HuH-7 (cell line): ENCODE data around the gene FKBP15.
"Not testable (repeated sequence)": the region's sequence is repeated elsewhere in the genome, so short reads cannot be mapped to it uniquely, and the experiment has no call there.

Experiments
- DNase-seq: peaks from one replicate; pipeline ENCODE4 v3.0.0; 2011; ENCODE audit warnings: low spot score

FKBP15 gene

GRCh38 chr9:113143432-113144227, 77.4 kb downstream of the FKBP15 start:
- no peak for DNase-seq

GRCh38 chr9:113140896-113141295, 80.2 kb downstream of the FKBP15 start:
- DNase-seq = not testable (repeated sequence)

GRCh38 chr9:113139953-113140352, 81.1 kb downstream of the FKBP15 start:
- DNase-seq = no peak

- no peak for DNase-seq
These were observed 81.8 kb downstream of the FKBP15 start for GRCh38 chr9:113139225-113139829.

GRCh38 chr9:113138760-113139159, 82.3 kb downstream of the FKBP15 start:
- no peak for DNase-seq

- no peak for DNase-seq
These were observed 83.6 kb downstream of the FKBP15 start for GRCh38 chr9:113137196-113138168.

- DNase-seq = no peak
These were observed 89.4 kb downstream of the FKBP15 start for GRCh38 chr9:113131689-113132151.

GRCh38 chr9:113129884-113130283, 91.2 kb downstream of the FKBP15 start:
- DNase-seq = no peak

GRCh38 chr9:113129466-113129865, 91.6 kb downstream of the FKBP15 start:
- DNase-seq = no peak

- DNase-seq = no peak
These were observed 95.6 kb downstream of the FKBP15 start for GRCh38 chr9:113125386-113126035.

- not testable (repeated sequence) for DNase-seq
These were observed 102.2 kb downstream of the FKBP15 start for GRCh38 chr9:113118829-113119228.
